ENCODE results near the gene CPEB2.

The CPEB2 gene

DNA sequence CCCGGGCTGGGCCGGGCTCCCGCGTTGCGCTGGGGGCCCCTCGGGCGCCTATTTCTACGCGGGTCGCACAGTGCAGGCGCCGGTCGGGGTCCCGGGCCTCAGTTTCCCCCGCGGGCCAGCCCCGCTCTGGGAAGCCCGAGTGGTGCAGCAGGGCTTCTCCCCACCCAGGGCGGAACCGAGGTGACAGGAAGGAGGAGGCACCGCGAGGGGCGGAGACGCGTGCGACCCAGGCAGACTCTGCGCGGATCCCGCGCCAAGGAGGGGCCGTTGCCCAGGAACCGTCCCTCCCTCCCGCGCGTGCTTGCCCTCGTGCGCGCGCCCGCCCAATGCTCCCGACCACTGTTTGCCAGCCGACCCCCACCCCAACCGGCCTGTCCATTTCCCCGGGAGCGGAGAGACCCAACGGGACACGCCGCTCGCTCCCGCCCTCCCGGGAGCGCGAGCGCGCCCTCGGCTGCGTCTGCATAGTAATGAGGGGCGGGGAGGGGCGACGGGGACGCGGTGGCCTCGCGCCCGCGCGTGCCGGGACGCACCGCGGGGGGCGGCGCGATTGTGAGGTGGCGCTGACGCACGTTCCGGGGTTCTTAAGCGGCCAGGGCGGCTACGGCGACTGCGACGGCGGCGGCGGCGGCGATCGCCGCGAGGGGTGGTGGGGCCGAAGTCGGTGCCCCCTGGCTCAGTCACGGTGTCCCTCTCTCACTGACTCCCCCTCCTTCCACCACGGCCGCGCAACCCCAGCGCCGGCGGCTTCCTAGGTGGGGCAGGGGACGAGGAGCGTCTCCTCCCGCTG, at the start of gene CPEB2:
TSS of gene CPEB2 (plus strand) at position 613 of the 790 bp plus-strand sequence. CDS start 193 bp downstream, outside the sequence.
- DNase-seq (ENCODE audit: low spot score): peak; percentile 92

DNA sequence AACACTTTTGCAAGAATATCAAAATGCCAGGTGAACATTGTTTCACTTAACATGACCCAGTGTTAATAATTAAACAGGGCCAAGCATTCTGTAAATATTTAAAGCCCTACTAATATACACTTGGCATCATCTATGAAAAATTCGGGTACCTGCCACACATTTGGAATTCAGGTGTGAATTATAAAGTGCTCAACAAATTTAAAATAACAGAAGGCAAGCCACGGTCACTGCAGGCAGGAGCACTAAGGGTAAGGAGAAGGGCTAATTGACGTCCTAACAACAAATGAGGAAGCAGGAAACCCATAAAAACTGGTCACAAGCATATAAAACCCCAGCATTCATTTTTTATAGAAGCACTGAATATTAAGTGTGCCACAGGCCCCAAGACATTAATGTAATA, 43.8 kb upstream of the CPEB2 start:
- no peak for DNase-seq (ENCODE audit: low spot score)

DNA sequence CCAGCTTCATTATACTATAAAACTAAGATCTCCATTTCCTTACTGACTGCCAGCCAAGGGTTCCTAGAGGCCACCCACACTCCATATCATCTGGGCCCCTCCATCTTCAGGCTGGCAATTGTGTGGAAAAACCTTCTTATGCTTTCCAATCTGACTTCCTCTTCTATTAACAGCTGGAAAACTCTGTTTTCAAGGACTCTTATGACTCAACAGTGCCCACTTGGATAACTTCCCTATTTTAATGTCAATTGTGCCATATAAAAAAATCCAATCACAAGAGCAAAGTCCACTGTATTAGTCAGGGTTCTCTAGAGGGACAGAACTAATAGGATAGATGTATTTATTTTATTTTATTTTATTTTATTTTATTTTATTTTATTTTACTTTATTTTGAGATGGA, 41.0 kb upstream of the CPEB2 start:
- DNase-seq (ENCODE audit: low spot score): no peak

DNA sequence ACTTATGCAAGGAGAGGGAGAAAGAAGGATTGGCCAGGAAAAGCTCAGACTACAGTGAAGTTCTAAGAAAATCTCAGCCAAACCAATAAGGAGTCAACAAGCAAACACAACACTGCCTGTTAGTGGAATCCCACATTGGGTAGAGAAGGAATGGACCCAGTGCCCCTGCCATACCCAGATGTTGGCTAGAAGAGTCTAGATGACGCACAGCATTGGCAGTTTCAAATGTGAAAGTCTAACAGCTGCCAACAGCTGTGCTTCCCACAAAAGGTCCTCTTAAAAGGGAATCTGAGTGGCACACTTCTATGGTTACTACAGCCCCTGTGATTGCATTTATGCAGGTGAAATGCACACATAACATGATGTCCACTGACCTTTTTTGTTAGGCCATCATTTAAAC, 37.2 kb upstream of the CPEB2 start:
- no peak for DNase-seq (ENCODE audit: low spot score)

DNA sequence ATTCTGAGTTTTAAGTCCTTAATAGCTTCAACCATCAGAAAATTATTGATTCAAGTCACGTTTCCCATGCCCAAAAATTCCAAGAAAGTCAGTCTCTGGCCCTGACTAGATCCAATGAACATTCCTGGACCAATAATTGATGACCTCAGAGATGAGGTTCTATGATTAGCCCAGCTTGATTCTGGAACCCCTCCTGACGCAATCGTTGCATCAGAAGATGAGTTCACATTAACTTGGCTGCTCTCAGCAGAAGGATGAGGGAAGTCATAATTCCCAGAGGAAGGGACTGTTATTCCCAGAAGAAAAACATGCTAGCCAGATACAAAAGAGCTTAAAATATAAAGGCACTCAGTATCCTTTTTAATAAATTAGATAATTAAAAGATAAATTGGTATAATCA, 34.3 kb upstream of the CPEB2 start:
- no peak for DNase-seq (ENCODE audit: low spot score)

DNA sequence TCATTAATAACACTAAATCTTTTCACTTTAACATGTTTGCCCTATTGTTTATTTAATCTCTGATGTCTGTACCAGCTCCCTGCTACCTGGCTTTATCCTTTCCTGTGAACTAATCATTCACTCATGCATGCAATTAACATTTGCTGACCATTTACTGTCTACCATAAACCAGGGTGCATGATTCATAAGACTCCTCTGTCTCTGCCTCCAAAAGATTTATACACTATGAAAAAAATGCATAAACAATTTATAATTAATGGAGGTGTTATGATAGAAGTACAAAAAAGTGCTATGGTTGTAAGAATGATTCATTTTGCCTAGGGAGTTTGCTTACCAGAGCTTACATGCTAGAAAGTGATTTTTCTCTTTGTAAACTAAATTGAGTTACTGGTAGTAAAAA, 24.5 kb upstream of the CPEB2 start:
- DNase-seq (ENCODE audit: low spot score): no peak

DNA sequence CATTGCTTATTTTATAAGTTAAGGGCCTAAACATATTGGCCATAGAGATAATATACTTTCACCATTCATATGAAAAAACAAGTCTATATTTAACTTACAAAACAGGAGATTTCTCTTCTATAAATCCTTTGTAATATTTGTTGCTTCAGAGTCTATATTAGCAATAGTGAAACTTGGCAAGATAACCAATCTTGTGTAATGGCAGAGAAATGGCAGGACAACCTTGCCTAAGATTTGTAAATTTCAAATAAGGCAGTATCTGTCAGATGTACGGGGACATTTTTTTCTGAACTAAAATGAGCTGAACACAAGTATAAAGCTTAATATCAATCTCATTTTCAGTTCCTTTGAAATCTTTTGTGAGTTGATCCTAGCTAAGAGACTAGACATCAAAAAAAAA, 17.8 kb upstream of the CPEB2 start:
- no peak for DNase-seq (ENCODE audit: low spot score)

DNA sequence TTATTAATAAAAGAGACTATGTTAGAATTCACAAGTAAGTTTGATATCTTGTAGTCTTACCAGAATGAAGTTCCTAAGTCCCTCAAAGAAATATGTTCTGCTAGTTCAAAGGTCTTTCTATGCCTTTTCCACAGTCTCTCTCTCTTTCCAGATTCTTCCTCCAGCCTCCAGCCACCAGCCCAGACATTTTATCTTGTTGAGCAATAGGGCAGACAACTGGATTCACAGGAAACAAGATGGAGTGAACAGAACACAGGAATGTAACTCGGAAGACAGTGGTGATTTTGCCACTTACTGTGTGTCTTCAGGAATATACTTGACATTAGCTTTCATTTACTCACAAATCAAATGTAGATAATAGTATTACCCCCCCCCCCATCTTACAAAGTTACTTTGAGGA, 17.1 kb upstream of the CPEB2 start:
- DNase-seq (ENCODE audit: low spot score): no peak

DNA sequence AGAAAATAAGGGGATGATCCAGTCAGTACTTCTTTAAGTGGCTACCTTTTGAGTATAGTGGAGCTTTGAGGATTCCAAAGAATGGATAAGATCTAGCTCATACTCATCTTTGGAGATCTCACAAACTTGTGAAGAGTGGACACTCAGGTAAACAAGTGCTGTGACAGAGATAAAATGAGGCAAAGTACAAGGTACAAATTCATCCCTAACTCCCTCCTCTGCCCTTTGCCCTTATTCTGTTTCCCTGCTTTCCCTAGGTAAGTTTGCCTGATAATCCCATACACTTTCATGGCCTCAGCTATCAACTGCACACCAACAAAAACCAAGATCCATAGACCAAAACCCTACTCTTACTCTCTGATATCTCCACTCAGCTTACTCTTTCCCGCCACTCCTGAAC, 16.4 kb upstream of the CPEB2 start:
- DNase-seq (ENCODE audit: low spot score): no peak

DNA sequence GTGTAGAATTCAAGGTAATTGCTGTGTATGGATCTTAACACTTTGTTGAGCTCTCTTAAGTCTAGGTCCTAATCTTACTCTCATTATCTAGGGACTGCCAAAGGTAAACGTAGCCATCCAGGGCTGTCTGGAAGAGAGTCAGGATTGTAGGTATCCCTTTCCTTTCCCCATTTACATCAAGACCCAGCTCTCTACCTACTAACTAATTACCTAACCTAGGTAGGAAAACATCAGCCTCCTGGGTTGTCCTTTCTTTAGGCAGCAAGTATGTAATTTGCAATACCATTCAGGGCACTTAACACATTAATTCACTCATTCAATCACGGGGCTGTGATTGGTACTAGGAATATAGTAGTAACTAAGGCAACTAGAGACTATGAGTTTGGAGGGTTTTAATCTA, 15.2 kb upstream of the CPEB2 start:
- DNase-seq (ENCODE audit: low spot score): no peak

DNA sequence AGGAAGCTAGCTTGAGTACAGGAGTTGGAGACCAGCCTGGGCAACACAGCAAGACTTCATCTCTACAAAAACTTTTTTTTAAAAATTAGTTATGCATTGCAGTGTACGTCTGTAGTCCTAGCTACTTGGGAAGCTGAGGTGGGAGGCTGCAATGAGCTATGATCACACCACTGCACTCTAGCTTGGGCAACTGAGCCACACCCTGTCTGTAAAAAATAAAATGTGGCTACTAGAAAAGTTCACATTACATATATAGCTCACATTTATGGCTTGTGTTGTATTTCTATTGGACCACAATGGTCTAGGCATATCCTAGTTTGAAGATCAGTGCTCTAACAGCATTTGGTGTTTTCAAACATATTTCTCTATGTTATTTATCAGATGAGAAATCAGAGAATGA, 11.8 kb upstream of the CPEB2 start:
- no peak for DNase-seq (ENCODE audit: low spot score)

DNA sequence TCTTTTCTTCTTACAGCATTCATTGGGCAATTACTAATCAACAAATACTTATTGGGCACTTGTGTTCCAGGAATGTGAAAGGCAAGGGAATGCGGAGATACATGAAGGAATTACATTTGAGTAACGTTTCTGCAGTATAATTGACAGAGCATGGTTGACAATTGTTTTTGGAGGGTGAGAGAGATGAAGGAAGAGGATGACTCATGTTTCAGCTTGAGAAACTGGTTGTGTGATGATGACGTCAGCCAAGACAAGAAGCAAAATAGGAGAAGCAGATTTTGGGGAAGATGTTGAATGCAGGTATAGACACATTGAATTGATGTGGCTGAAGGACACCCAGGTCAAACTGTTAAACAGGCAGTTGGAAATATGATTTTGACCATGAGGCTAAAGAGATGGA, 8.0 kb upstream of the CPEB2 start:
- no peak for DNase-seq (ENCODE audit: low spot score)

DNA sequence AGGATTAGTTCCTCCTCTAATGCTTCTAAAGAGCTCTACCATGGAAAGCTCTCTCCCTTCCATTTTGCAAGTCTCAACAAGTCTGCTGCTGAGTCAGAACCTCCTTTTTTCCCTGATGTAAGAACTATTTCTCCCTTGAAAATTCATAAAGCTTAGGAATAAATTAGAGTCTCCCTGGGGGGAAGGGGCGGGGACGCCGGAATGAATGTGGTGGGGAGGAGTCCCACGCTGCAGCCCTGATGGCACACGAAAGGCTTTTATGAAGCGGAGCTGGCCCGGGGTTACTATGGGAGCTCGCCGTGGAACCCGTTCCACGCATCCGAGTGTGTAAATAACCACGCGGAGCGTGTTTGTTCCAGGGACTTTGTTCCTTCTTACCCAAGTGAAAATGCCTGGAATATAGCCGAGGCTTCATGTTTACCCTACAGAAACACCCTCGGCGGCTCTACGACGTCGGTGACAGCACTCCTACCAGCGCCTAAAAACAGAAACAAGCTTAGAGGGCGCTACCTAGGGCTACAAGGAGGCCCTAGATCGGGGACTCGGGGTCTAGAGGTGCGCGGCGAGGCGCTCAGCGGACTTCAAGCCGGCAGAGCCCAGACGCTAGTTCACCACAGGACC, 923 bp upstream of the CPEB2 start:
- DNase-seq (ENCODE audit: low spot score): peak; percentile 83

DNA sequence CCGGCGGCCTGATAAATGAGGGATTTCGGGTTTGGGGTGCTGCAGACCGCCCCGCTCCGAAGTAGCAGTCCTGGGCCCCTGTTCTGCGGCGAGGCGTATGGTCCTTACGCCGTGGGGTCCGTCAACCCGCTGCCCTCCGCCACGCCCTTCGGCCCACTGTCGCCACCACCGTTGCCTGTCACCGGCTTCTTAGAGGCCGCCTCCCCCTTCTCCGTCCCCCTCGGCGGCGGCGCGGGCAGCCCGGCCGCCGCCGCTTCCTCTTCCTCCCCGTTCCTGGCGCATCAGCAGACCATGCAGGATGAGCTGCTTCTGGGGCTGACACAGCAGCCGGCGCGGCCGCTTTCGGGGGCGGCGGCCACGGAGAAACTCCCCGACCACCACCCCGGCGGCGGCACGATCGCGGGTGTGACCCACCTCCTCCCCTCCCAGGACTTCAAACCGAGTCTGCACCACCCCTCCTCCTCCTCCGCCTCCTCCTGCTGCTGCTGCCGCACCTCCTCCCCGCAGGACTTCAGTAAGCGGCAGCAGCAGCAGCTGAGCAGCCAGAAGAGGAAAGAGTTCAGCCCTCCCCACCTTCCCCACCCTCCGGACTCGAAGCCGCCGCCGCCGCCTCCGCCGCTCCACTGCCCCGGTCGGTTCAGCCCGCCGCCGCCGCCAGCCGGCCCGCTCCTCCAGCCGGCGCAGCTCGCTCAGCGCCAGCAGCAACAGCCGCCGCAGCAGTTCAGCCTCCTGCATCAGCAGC, 549 bp downstream of the CPEB2 start:
- peak; percentile 80 for DNase-seq (ENCODE audit: low spot score)

DNA sequence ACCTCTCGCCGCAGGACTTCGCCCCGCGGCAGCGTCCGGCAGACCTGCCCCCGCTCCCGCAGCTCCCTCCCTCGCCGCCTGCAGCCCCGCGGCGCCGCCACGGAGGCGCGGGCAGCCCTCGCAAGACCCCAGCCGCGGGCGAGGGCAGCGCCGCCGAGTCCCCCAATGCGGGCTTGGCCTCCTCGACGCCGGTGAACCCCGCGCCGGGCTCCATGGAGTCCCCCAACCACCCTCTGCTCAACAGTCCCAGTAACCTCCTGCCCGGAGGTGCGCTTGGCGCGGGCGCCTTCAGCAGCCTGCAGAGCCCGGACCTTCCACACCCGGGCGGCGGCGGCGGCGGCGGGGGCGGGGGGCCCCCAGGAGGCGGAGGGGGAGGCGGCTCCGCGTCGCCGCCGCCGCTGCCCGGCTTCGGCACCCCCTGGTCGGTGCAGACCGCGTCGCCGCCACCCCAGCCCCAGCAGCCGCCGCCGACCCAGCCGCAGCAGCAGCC, 1.2 kb downstream of the CPEB2 start:
- DNase-seq (ENCODE audit: low spot score): peak; percentile 58

DNA sequence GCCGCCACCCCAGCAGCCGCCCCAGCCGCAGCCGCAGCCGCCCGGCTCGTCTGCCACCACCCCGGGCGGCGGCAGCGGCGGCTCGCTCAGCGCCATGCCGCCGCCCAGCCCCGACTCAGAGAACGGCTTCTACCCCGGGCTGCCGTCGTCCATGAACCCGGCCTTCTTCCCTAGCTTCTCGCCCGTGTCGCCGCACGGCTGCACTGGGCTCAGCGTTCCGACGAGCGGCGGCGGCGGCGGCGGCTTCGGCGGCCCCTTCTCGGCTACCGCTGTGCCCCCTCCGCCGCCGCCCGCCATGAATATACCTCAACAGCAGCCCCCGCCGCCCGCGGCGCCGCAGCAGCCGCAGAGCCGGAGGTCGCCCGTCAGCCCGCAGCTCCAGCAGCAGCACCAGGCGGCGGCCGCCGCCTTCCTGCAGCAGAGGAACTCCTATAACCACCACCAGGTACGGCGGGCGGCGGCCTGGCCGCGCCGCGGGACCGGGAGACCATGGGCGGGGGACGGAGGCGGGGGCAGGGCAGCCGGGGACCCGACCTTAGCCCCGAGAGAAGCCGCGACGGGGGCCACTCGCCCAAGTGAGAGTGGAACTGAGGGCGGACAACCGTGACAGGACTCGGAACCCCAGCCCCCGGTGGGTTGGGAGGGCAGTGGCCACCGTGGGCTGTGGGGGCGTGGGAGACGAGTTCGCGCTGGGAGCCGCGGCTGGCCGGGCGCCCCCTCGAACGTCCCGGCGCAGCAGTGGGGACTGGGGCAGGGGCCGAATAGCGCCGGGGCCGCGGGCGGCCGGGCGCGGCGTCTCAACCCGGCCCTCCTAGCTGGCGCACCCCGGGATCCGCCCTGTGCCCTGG, 1.8 kb downstream of the CPEB2 start:
- peak; percentile 60 for DNase-seq (ENCODE audit: low spot score)

DNA sequence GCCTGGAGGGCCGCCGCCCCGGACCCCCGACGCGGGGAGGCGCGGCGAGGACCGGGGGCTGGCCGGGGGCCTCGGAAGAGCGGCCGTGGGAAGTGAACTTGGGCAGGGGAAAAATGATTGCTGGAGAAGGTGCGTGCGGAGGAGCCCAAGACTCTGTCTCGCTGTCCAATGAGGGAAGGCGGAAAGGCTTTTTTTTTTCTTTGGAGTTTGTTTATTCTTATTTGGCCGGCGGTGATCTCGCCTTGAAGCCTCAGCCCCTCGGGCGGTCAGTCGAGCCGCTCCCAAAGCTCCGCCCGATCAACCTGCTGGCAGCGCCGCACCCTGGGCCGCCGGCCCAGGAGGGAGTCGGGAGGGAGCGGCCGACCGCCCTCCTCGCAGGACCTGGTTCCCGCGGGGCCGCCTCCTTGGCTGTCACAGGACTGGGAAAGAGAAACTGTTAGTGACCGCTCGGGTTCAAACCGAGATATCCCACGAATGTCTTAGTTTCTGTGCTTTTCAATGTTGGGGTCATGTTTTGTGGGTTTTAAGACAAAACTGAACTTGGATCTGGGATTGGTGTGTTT, 2.5 kb downstream of the CPEB2 start:
- DNase-seq (ENCODE audit: low spot score): peak; percentile 50

DNA sequence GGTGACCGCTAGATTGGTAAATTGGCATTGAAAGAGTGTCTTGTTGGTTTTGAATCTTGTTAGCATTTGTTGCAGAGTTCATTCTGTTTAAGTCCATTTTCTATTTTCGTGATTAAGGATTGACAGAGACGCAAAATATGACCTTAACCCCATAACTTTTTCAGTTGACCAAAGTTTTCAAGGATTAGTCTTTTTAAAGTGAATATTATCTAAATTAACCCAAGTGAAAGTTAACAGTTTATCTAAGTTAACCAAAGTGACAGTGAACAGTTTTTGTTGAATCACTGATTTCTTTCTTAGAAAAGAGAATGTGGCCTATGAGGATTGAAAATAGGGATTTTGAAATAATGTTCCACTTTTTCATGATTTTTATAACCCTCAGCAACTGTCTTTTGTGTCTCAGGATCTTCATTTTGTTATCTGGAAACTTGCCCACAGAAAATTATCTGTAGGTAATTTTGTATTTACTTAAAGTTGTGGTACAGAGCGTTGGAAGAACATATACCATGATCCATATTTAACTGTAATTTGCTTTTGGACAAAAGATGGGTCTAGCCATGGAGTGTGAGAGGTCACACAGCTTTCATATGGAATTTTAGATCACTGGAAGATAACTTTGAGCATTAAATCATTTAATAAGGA, 3.3 kb downstream of the CPEB2 start:
- DNase-seq (ENCODE audit: low spot score): no peak

DNA sequence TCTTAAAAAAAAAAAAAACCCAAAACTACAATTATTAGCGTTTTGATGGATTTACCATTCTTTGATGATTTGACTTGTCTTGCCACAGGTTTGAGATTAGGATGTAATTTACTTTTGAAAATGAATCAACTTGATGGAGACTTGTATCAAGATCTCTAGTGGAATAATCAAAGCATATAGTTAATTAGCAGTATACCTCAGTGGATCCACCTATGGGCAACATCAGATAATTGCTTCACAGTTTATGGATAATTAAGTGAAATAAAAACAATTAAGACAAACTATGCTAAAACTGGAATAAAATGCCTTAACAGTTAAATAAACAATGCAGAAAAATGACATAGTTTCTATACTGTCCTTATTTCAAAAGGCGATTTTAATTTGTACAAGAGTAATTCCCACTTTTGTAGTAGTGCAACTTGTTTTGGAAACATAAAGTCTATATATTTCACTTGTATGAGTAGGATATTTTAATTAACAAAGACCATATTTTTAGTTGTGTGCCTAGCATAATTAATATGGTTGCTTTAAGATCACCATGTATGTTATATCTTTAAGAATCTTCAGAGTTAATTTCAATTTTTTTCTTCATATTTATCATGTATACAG, 4.2 kb downstream of the CPEB2 start:
- peak; percentile 57 for DNase-seq (ENCODE audit: low spot score)

DNA sequence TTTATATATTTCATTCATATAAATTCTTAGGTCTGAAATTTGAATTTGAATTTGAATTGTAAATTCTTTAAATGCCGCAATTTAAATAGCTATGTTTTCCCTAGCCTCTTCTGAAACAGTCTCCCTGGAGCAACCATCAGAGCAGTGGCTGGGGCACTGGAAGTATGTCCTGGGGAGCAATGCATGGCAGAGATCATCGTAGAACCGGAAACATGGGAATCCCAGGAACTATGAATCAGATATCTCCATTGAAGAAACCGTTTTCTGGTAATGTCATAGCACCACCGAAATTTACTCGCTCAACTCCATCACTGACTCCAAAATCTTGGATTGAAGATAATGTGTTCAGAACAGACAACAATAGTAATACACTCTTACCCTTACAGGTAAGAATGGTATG, 4.9 kb downstream of the CPEB2 start:
- DNase-seq (ENCODE audit: low spot score): no peak

Data from NAMALWA (cell line).